Measurements from ENCODE around the gene DGKB.

GRCh38 chr7:14579971-14580370, 322.6 kb downstream of the DGKB start:
- TF ChIP-seq POLR2A (IDR thresholded peaks at IDR 0.05; ENCODE audit: low read depth, low read length) (no peak), POLR2AphosphoS5 (IDR thresholded peaks at IDR 0.05; ENCODE audit: low read depth, low read length) (no peak)
